Stomach (tissue), 4 donors: ENCODE data around the gene TMEM185A.
"Not testable (repeated sequence)": the region's sequence is repeated elsewhere in the genome, so short reads cannot be mapped to it uniquely, and the experiment has no call there.

Experiments
- CTCF ChIP-seq, 7 experiments: fragments of 450-650 bp in 4 of 7; fragments of 200-600 bp in 3 of 7; sonication (generic) in 3 of 7; IDR thresholded peaks; one replicate each; pipeline ENCODE4 v1.5.1; 2016 to 2019; ENCODE audit warnings: antibody characterized with exemption in 7 of 7, control low read depth in 2 of 7, mild to moderate bottlenecking in 1 of 7
- EP300 ChIP-seq: sonication (generic); formaldehyde crosslinking; IDR thresholded peaks from one replicate; pipeline ENCODE4 v1.6.1; 2017; ENCODE audit warnings: antibody characterized with exemption
- POLR2A ChIP-seq, 4 donors: fragments of 450-650 bp; IDR thresholded peaks; one replicate each; pipeline ENCODE4 v1.6.1; 2016; ENCODE audit warnings: antibody characterized with exemption in 4 of 4, control low read depth in 2 of 4, mild to moderate bottlenecking in 1 of 4, moderate library complexity in 1 of 4
- POLR2AphosphoS5 ChIP-seq, 3 donors: sonication (generic); formaldehyde crosslinking; IDR thresholded peaks; one replicate each; pipeline ENCODE4 v1.6.1; 2016; ENCODE audit warnings: antibody characterized with exemption in 3 of 3

GRCh38 chrX:149605248-149605885 is 26.2 kb downstream of the TMEM185A start:
- not testable (repeated sequence) for TF ChIP-seq POLR2AphosphoS5 (IDR thresholded peaks at IDR 0.05); CTCF (IDR thresholded peaks at IDR 0.05); POLR2A (IDR thresholded peaks at IDR 0.05); EP300
